Measurements from ENCODE around the gene TAB3. TPM values are rescaled to one million over a fixed set of nuclear protein-coding genes. Genes with fewer than 3 reads are reported as not detected.

The TAB3 gene
- total RNA-seq, 4 donors from 2014 or later: 9.7 to 25.8 (median 19.2) TPM

- H3K27me3 ChIP-seq: no peaks in the 10 kb centered on the region
- TF ChIP-seq CTCF (IDR thresholded peaks at IDR 0.05 in 4 of 5, conservative IDR thresholded peaks at IDR 0.05 in 1 of 5) (no peak), POLR2A (IDR thresholded peaks at IDR 0.05) (no peak)
- no peaks in the 10 kb centered on the region for H3K4me1 ChIP-seq
- intact Hi-C loops (cut with DNase I; ENCODE audit: low total_unique reads): no loop called here
- in situ Hi-C loops (cut with MboI; ENCODE audit: low sequenced_read_pairs in 4 of 4): no loop called here
- no peak overlapping the region for H3K27ac ChIP-seq
- no peaks in the 10 kb centered on the region for H3K9me3 ChIP-seq
- DNase-seq: no peak
- H3K36me3 ChIP-seq: no peaks in the 10 kb centered on the region
- no peak overlapping the region for H3K4me3 ChIP-seq
- no peak for ATAC-seq
Measured at GRCh38 chrX:30865015-30865414, 24.0 kb downstream of the TAB3 start.

- TF ChIP-seq POLR2A (IDR thresholded peaks at IDR 0.05) (no peak), CTCF (IDR thresholded peaks at IDR 0.05 in 4 of 5, conservative IDR thresholded peaks at IDR 0.05 in 1 of 5) (no peak)
- no peak overlapping the region for H3K27ac ChIP-seq
- in situ Hi-C loops (cut with MboI; ENCODE audit: low sequenced_read_pairs in 4 of 4): no loop called here
Measured at GRCh38 chrX:30864383-30864785, 24.7 kb downstream of the TAB3 start.

GRCh38 chrX:30863974-30864373, 25.1 kb downstream of the TAB3 start:
- Histone ChIP-seq H3K27me3 (no peaks in the 10 kb centered on the region), H3K4me3 (no peak overlapping the region), H3K4me1 (no peaks in the 10 kb centered on the region), H3K36me3 (no peaks in the 10 kb centered on the region), H3K27ac (no peak overlapping the region), H3K9me3 (no peaks in the 10 kb centered on the region)
- DNase-seq (no peak), ATAC-seq (no peak)
- intact Hi-C loops (cut with DNase I; ENCODE audit: low total_unique reads): no loop called here
- in situ Hi-C loops (cut with MboI; ENCODE audit: low sequenced_read_pairs in 4 of 4): no loop called here
- TF ChIP-seq POLR2A (IDR thresholded peaks at IDR 0.05) (no peak), CTCF (IDR thresholded peaks at IDR 0.05 in 4 of 5, conservative IDR thresholded peaks at IDR 0.05 in 1 of 5) (no peak)

More at GRCh38 chrX:30864383-30864785, 24.7 kb downstream of the TAB3 start:
- H3K4me1 ChIP-seq: no peaks in the 10 kb centered on the region
- H3K36me3 ChIP-seq: no peaks in the 10 kb centered on the region
- no peaks in the 10 kb centered on the region for H3K9me3 ChIP-seq
- no peak for DNase-seq
- ATAC-seq: no peak
- no peak overlapping the region for H3K4me3 ChIP-seq
- H3K27me3 ChIP-seq: no peaks in the 10 kb centered on the region
- intact Hi-C loops (cut with DNase I; ENCODE audit: low total_unique reads): no loop called here

- Histone ChIP-seq H3K9me3 (no peaks in the 10 kb centered on the region), H3K27me3 (no peaks in the 10 kb centered on the region), H3K4me3 (no peak overlapping the region), H3K4me1 (no peaks in the 10 kb centered on the region), H3K36me3 (peaks cover 0 to 15% of the 10 kb centered on the region in 2 donors), H3K27ac (no peak overlapping the region)
- intact Hi-C loops (cut with DNase I; ENCODE audit: low total_unique reads) (no loop called here), in situ Hi-C loops (cut with MboI; ENCODE audit: low sequenced_read_pairs in 4 of 4) (no loop called here)
- no peak for DNase-seq
- TF ChIP-seq POLR2A (IDR thresholded peaks at IDR 0.05) (no peak), CTCF (IDR thresholded peaks at IDR 0.05 in 4 of 5, conservative IDR thresholded peaks at IDR 0.05 in 1 of 5) (no peak)
- ATAC-seq: no peak
Measured at GRCh38 chrX:30858098-30858497, 31.0 kb downstream of the TAB3 start.

GRCh38 chrX:30851449-30851848, 37.6 kb downstream of the TAB3 start:
- TF ChIP-seq CTCF (IDR thresholded peaks at IDR 0.05 in 4 of 5, conservative IDR thresholded peaks at IDR 0.05 in 1 of 5) (no peak), POLR2A (IDR thresholded peaks at IDR 0.05) (no peak)
- no peaks in the 10 kb centered on the region for H3K4me1 ChIP-seq
- no peak for DNase-seq
- intact Hi-C loops (cut with DNase I; ENCODE audit: low total_unique reads) (no loop called here), in situ Hi-C loops (cut with MboI; ENCODE audit: low sequenced_read_pairs in 4 of 4) (no loop called here)
- H3K27me3 ChIP-seq: no peaks in the 10 kb centered on the region
- no peak overlapping the region for H3K27ac ChIP-seq
- peaks cover 0 to 15% of the 10 kb centered on the region in 2 donors for H3K36me3 ChIP-seq
- no peak overlapping the region for H3K4me3 ChIP-seq
- H3K9me3 ChIP-seq: no peaks in the 10 kb centered on the region
- ATAC-seq: no peak

All from gastrocnemius medialis (tissue), 4 donors.